ENCODE data around the gene BSN.

The BSN gene

GRCh38 chr3:49523756-49524747 lies 30.2 kb upstream of the BSN start:
- no peak for TF ChIP-seq CTCF (IDR thresholded peaks at IDR 0.05; ENCODE audit: borderline replicate concordance, extremely low read depth, low read length, poor library complexity, severe bottlenecking)
- no peak for TF ChIP-seq EZH2 (IDR thresholded peaks at IDR 0.05; ENCODE audit: borderline replicate concordance, low read depth, low read length, severe bottlenecking)
- H3K27ac ChIP-seq (ENCODE audit: low read length), result no peak overlapping the region
- no peak for DNase-seq
- H3K79me2 ChIP-seq (ENCODE audit: insufficient read depth, low read length), result peaks cover 17% of the 10 kb centered on the region
- H2AFZ ChIP-seq (ENCODE audit: low read depth, low read length), result no peak overlapping the region
- peaks cover 28% of the 10 kb centered on the region for H3K36me3 ChIP-seq (ENCODE audit: insufficient read depth, low read length)
- no peak for ATAC-seq (ENCODE audit: insufficient read depth, low read depth)
- H3K4me2 ChIP-seq (ENCODE audit: insufficient read depth, low read length), result no peak overlapping the region
- H4K20me1 ChIP-seq (ENCODE audit: insufficient read depth, low read length), result peaks cover 8% of the 10 kb centered on the region
- H3K27me3 ChIP-seq (ENCODE audit: insufficient read depth, low read length, poor library complexity), result no peaks in the 10 kb centered on the region
- H3K4me3 ChIP-seq (ENCODE audit: low read depth in 1 of 2, low read length in 2 of 2), result no peak overlapping the region
- no peaks in the 10 kb centered on the region for H3K9me3 ChIP-seq (ENCODE audit: insufficient read depth, low read length, severe bottlenecking)
- no peaks in the 10 kb centered on the region for H3K4me1 ChIP-seq (ENCODE audit: insufficient read depth, low read length)
- H3K9ac ChIP-seq (ENCODE audit: low read depth, low read length), result no peak overlapping the region

GRCh38 chr3:49529567-49529966 lies 24.7 kb upstream of the BSN start:
- Histone ChIP-seq H3K4me1 (ENCODE audit: insufficient read depth, low read length) (no peaks in the 10 kb centered on the region), H3K36me3 (ENCODE audit: insufficient read depth, low read length) (peaks cover 38% of the 10 kb centered on the region), H3K9ac (ENCODE audit: low read depth, low read length) (no peak overlapping the region), H3K27me3 (ENCODE audit: insufficient read depth, low read length, poor library complexity) (no peaks in the 10 kb centered on the region), H2AFZ (ENCODE audit: low read depth, low read length) (no peak overlapping the region), H3K9me3 (ENCODE audit: insufficient read depth, low read length, severe bottlenecking) (no peaks in the 10 kb centered on the region), H4K20me1 (ENCODE audit: insufficient read depth, low read length) (peaks cover 12% of the 10 kb centered on the region; the same call in 1 of the 2 replicates), H3K4me3 (ENCODE audit: low read depth in 1 of 2, low read length in 2 of 2) (no peak overlapping the region), H3K79me2 (ENCODE audit: insufficient read depth, low read length) (peaks cover 4% of the 10 kb centered on the region; the same call in 1 of the 2 replicates), H3K4me2 (ENCODE audit: insufficient read depth, low read length) (no peak overlapping the region), H3K27ac (ENCODE audit: low read length) (no peak overlapping the region)
- TF ChIP-seq CTCF (IDR thresholded peaks at IDR 0.05; ENCODE audit: borderline replicate concordance, extremely low read depth, low read length, poor library complexity, severe bottlenecking), result no peak
- TF ChIP-seq EZH2 (IDR thresholded peaks at IDR 0.05; ENCODE audit: borderline replicate concordance, low read depth, low read length, severe bottlenecking), result no peak
- ATAC-seq (ENCODE audit: insufficient read depth, low read depth) (no peak), DNase-seq (no peak)

- no peak overlapping the region for H3K4me3 ChIP-seq (ENCODE audit: low read depth in 1 of 2, low read length in 2 of 2)
- no peak overlapping the region for H3K9ac ChIP-seq (ENCODE audit: low read depth, low read length)
- H3K27ac ChIP-seq (ENCODE audit: low read length), result no peak overlapping the region
- ATAC-seq (ENCODE audit: insufficient read depth, low read depth), result no peak
- H3K27me3 ChIP-seq (ENCODE audit: insufficient read depth, low read length, poor library complexity), result no peaks in the 10 kb centered on the region
- peaks cover 12% of the 10 kb centered on the region; the same call in 1 of the 2 replicates for H4K20me1 ChIP-seq (ENCODE audit: insufficient read depth, low read length)
- H3K9me3 ChIP-seq (ENCODE audit: insufficient read depth, low read length, severe bottlenecking), result no peaks in the 10 kb centered on the region
- peaks cover 4% of the 10 kb centered on the region; the same call in 1 of the 2 replicates for H3K79me2 ChIP-seq (ENCODE audit: insufficient read depth, low read length)
- TF ChIP-seq EZH2 (IDR thresholded peaks at IDR 0.05; ENCODE audit: borderline replicate concordance, low read depth, low read length, severe bottlenecking) (no peak), CTCF (IDR thresholded peaks at IDR 0.05; ENCODE audit: borderline replicate concordance, extremely low read depth, low read length, poor library complexity, severe bottlenecking) (no peak)
- peaks cover 38% of the 10 kb centered on the region for H3K36me3 ChIP-seq (ENCODE audit: insufficient read depth, low read length)
- no peaks in the 10 kb centered on the region for H3K4me1 ChIP-seq (ENCODE audit: insufficient read depth, low read length)
- no peak overlapping the region for H2AFZ ChIP-seq (ENCODE audit: low read depth, low read length)
- H3K4me2 ChIP-seq (ENCODE audit: insufficient read depth, low read length), result no peak overlapping the region
- no peak for DNase-seq
These were observed 24.0 kb upstream of the BSN start for GRCh38 chr3:49530231-49530630.

All from DND-41 (cell line).